HG03066 (cell line): Measurements from ENCODE around the gene TEX44.
"Not testable (repeated sequence)": the region's sequence is repeated elsewhere in the genome, so short reads cannot be mapped to it uniquely, and the experiment has no call there.

Source experiments
- ATAC-seq: cut with Tn5 transposase; IDR thresholded peaks from one replicate; pipeline ENCODE4 v1.9.1; 2021; ENCODE audit warnings: low read depth; ENCODE audit not compliant: unreplicated experiment

The TEX44 gene

GRCh38 chr2:231592636-231593145 lies at the start of gene TEX44:
TSS of gene TEX44 (plus strand) at chr2:231592864. CDS start at chr2:231592952, 88 bp downstream.
- no peak for ATAC-seq

DNA sequence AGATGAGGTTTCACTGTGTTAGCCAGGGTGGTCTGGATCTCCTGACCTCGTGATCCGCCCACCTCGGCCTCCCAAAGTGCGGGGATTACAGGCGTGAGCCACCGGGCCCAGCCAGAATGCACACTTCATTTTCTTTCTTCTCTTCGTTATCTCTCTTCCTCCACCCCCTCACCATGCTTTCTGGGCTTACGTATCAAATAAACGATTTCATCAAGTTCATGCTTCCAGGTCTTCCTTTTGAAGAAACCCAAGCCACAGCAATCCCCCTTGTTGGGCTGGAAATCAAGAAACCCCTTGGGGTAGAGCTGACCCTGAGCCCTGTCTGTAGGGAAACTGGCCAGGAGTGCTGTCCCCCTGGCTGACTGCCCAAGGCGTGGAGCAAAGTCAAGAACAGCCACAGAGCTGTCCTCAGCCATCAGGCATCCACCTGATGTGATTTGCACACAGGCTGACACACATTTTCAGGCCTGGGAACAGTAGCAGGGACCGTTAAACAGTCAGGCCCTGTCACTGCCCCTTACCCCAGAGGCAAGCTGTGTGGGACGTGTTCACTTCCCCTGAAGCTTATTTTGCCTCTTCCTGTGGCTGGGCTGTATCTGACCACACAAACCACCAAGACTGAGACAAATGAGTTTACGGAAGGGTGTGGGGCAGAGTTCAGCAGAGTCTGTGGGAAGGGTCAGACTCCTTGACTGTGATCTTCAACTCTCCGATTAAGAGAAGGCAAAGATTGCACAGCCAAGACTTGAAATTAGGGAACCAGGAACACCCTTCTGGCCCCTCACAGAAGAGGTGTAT lies 47.4 kb upstream of the TEX44 start:
- ATAC-seq: peak; percentile 99

DNA sequence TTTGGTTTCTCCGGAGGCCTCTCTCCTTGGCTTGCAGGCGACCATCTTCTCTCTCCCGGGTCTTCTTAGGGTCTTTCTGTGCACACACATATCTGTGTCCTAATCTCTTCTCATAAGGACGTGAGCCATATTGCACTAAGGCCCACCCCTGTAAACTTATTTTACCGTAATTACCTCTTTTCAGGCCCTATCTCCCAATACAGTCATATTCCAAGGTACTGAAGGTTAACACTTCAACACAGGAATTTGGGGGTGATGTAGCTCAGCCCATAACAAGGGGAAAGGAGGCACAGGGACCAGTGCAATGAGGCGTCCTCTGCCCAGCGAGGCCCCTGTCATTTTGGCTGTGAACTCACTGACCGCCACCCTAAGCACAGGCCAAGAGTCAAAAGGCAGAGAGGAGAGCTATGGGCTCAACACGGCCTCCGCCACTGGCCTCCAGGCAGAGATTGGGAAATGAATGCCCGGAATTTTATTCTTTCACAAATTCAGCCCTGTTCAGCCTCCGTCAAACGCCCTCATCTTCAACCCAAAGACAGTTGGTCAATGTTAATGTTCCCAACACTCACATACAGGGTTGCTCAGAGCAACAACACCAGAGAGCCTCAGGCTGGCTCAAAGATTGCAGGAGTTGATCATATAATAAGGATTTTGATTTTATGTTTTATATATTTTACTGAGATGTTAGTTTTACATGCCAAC lies 46.5 kb upstream of the TEX44 start:
- no peak for ATAC-seq

GRCh38 chr2:231547315-231548110 lies 45.2 kb upstream of the TEX44 start:
- no peak for ATAC-seq

DNA sequence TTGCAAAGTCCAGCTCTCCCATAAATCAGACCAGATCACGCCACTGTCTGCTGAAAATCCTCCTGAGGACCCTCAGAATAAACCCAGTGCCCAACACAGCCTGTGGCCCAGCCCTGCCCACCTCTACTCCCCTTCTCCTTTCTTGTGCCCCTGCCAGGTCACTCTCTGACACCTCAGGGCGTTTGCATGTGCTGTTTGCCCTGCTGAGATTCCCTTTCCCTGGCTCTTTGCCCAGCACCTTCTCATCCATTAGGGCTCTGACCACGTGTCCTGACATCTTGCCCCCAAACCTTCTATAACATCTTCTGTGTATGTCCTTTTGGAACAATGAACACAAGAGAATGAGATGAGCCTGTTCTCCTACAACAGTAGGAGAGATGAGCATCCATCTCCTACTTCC lies 43.9 kb upstream of the TEX44 start:
- no peak for ATAC-seq

DNA sequence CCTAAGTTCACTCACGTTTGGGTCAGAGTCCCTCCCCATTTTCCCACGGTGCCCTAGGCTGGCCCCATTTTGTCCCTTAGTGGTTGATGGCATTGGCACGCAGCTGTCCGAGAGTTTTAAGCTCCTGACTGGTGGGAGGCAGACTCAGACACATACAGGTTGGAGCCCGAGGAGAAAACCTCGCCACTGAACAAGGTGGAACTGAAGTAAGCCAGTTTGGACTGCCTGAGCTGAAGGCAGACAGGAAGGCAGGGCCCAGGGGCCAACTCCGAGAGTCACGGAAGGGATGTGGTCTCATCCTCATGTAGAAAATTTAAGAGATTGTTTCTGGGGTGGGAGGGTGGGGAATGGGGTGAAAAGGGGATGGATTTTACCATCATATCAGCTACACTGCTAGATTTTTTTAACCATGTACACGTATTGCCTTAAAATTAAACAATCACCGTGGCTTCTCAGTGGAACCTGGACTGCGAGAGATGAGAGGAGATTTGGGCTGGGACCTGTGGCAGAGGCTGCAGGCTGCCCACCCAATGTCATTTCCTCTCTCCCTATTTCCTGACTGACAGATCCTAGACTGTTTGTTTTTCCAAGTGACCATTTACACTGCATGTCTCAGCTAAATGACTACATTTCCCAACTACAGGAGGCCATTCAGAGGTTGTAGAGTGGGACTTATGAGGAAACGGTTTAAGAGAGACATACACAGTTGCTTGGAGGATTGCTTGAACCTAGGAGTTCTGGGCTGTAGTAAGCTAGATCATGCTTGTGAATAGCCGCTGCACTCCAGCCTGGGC lies 43.0 kb upstream of the TEX44 start:
- ATAC-seq: no peak

DNA sequence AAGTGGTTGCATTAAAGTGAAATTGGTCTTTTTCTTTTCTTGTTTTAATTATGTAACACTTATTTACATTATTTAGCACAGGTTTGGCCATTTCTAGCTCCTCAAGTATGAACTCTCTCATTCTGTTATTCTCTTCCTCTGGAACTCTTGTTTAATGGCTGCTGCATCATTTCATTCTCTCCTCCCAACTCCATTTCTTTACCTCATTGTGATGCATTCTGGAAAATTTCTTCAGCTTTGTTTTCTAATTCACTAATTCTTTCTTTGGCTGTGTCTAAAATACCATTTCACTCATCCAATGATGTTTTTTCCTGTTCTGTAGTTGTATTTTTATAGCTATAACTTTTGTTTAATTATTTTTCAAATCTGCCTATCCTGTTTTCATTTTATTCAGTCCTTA lies 39.9 kb upstream of the TEX44 start:
- ATAC-seq: no peak

GRCh38 chr2:231554327-231554726 lies 38.3 kb upstream of the TEX44 start:
- ATAC-seq: no peak

- ATAC-seq: no peak
These were observed 37.7 kb upstream of the TEX44 start for GRCh38 chr2:231554748-231555545.

GRCh38 chr2:231556496-231556895 lies 36.2 kb upstream of the TEX44 start:
- ATAC-seq: not testable (repeated sequence)

- ATAC-seq: no peak
These were observed 35.7 kb upstream of the TEX44 start for GRCh38 chr2:231556981-231557380.

GRCh38 chr2:231557571-231558217 lies 35.0 kb upstream of the TEX44 start:
- ATAC-seq: no peak

GRCh38 chr2:231563378-231563961 lies 29.2 kb upstream of the TEX44 start:
- ATAC-seq: no peak

DNA sequence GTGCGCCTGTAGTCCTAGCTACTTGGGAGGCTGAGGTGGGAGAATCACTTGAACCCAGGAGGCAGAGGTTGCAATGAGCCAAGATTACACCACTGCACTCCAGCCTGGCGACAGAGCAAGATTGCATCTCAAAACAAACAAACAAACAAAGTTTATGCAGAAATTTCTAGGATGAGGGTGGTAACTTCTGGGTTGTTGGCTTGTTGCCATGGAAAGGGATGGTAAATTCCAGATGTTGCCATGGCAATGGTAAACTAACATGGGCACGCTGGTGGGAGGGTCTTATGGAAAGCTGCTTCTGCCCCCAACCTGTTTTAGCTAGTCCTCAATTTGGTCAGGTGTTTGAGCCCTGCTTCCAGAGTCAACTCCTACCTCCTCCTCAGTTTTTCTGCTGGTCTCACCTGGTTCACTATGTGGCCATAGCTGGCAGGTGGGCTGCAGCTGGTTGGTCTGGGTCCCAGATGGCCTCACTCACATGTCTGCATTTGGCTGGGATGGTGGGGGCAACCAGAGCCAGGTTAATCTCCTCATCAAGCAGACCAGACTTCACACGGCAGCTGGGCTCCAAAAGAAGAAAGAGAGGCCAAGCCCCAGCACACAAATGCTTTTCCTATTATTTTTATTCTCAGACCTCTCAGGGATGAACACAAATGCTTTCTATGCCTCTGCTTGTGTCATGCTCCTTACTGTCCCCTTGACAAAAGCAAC lies 26.6 kb upstream of the TEX44 start:
- no peak for ATAC-seq

GRCh38 chr2:231567159-231567558 lies 25.5 kb upstream of the TEX44 start:
- ATAC-seq: no peak

- ATAC-seq: no peak
These were observed 24.4 kb upstream of the TEX44 start for GRCh38 chr2:231568098-231568784.

DNA sequence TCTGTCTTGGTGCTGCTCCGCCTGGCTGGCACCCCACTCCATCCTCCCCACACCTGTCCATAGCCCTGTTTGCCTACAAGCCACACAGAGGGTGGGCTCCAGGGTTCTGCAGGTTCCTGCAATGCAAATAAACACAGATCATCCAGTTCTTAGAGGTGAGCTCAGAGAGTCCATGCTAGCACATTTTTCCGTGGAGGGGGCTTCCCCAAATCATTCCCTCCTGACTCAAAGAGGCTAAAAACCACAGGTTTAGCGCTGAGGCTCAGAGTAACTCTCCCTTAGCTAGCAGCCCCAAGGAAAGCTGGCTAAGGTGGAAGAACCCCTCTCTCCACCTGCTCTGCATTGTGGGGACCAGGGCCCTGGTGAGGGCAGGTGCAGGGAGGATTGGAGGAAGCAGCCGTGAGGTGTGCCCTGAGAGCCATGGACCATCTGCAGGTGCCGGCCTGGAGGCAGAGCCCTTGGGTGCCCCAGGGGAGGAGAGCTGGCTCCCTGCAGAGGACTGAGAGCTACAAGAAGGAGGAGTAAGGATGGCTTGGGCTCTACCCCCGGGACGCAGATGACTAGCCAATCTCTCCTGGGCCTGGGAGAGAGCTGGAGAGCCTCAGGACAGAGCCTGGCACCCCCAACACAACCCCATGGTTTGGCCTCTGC lies 23.8 kb upstream of the TEX44 start:
- ATAC-seq: no peak
